HEK293T (cell line): ENCODE measurements around the gene AKAP7.

Source experiments
- ARNT ChIP-seq: fragments of 450-650 bp; IDR thresholded peaks from 2 replicates; pipeline ENCODE4 v1.6.1; 2017; ENCODE audit warnings: mild to moderate bottlenecking
- BHLHE40 ChIP-seq: fragments of 450-650 bp; IDR thresholded peaks from 2 replicates; pipeline ENCODE4 v1.6.1; 2016; ENCODE audit warnings: mild to moderate bottlenecking, moderate library complexity, borderline replicate concordance
- FOXA1 ChIP-seq: fragments of 450-650 bp; IDR thresholded peaks from 2 replicates; pipeline ENCODE4 v1.6.1; 2016; ENCODE audit warnings: mild to moderate bottlenecking
- FOXM1 ChIP-seq: fragments of 450-650 bp; IDR thresholded peaks from 2 replicates; pipeline ENCODE4 v1.6.1; 2017; ENCODE audit warnings: mild to moderate bottlenecking, borderline replicate concordance
- L3MBTL2 ChIP-seq: fragments of 450-650 bp; conservative IDR thresholded peaks from 2 replicates; pipeline ENCODE4 v1.6.1; 2016; ENCODE audit warnings: mild to moderate bottlenecking
- NFRKB ChIP-seq: fragments of 450-650 bp; IDR thresholded peaks from 2 replicates; pipeline ENCODE4 v1.6.1; 2016; ENCODE audit warnings: mild to moderate bottlenecking, moderate library complexity
- PKNOX1 ChIP-seq: fragments of 450-650 bp; IDR thresholded peaks from 2 replicates; pipeline ENCODE4 v1.6.1; 2016
- SP1 ChIP-seq: fragments of 450-650 bp; IDR thresholded peaks from 2 replicates; pipeline ENCODE4 v1.6.1; 2017

- TF ChIP-seq L3MBTL2: no peak
- no peak for TF ChIP-seq FOXA1
- no peak for TF ChIP-seq SP1
- TF ChIP-seq ARNT: no peak
- no peak for TF ChIP-seq FOXM1
- no peak for TF ChIP-seq PKNOX1
- TF ChIP-seq BHLHE40: no peak
- no peak for TF ChIP-seq NFRKB
Measured at GRCh38 chr6:131134220-131134979, 867 bp upstream of the AKAP7 start.
